22Rv1 (cell line): ENCODE data around the gene SCNN1B.

Experiments used
- H3K27ac ChIP-seq: fragments of 450-650 bp; 2 replicates; pipeline ENCODE4 v1.5.1; 2017
- ZFX ChIP-seq: fragments of 450-650 bp; IDR thresholded peaks from 2 replicates; pipeline ENCODE4 v1.6.1; 2017; ENCODE audit warnings: antibody characterized with exemption, borderline replicate concordance
- TF ChIP-seq, protein P1 (sequence below): fragments of 450-650 bp; IDR thresholded peaks from 2 replicates; pipeline ENCODE4 v1.5.1; 2017; ENCODE audit warnings: mild to moderate bottlenecking

The SCNN1B gene

DNA sequence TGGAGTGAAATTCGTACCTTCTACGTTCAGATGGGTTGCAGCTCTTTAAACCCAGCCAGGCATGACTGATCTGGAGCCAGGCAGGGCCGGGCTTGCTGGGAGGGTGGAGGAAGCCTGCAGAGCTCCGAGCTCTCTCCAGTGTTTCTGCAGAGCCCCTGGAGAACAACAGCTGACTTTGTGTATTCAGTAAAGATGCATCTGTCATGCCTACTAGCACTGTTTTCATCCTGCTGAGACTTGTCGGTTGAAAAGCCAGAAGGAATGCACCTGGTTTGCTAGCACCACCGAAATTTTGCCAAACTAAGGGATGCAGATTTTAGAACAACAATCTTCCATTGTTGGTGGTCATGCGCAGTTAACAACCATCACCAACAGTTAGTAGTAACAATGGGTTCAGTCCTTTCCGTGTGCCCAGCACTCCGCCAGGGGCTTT is 22.4 kb upstream of the SCNN1B start:
- TF ChIP-seq, protein P1, sequence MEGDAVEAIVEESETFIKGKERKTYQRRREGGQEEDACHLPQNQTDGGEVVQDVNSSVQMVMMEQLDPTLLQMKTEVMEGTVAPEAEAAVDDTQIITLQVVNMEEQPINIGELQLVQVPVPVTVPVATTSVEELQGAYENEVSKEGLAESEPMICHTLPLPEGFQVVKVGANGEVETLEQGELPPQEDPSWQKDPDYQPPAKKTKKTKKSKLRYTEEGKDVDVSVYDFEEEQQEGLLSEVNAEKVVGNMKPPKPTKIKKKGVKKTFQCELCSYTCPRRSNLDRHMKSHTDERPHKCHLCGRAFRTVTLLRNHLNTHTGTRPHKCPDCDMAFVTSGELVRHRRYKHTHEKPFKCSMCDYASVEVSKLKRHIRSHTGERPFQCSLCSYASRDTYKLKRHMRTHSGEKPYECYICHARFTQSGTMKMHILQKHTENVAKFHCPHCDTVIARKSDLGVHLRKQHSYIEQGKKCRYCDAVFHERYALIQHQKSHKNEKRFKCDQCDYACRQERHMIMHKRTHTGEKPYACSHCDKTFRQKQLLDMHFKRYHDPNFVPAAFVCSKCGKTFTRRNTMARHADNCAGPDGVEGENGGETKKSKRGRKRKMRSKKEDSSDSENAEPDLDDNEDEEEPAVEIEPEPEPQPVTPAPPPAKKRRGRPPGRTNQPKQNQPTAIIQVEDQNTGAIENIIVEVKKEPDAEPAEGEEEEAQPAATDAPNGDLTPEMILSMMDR = no peak
- no peak for TF ChIP-seq ZFX
- no peak overlapping the region for H3K27ac ChIP-seq

DNA sequence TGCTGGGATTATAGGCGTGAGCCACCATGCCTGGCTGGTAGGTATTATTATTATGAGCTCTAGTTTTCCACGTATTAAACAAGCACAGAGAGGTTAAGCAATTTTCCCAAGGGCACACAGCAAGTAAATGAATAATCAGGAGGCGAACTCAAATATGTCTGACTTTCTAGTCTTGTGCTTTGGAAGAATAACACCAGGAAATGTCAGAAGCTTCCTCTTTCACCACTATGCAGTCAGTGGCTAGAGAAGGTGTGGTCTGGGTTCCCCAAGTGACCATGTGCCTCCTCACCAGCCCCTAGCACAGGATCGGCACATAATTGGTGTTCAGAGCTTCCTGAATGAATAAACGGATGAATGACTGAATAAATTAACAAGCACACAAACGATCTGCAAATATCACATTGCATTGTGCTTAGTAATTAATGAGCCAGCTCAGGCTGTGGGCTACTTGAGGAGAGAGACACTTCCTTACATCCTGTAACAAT is 21.6 kb upstream of the SCNN1B start:
- TF ChIP-seq ZFX = no peak
- TF ChIP-seq, protein P1 = no peak
- no peak overlapping the region for H3K27ac ChIP-seq

DNA sequence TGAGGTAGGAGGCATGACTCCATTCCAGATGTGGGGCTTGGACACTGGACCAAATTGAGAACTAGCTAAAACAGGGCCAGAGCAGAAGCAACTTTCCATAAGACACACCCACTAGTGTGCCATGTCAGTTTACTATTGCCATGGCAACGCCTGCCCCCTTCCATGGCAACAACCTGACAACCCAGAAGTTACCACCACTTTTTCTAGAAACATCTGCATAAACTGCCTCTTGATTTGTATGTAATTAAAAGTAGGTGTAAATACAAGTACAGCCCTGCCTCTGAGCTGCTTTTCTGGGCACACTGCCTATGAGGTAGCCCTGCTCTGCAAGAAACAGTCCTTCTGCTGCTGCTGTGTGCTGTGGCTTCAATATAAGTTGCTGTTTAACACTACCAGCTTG is 19.5 kb upstream of the SCNN1B start:
- no peak overlapping the region for H3K27ac ChIP-seq
- TF ChIP-seq, protein P1 = no peak
- no peak for TF ChIP-seq ZFX

- TF ChIP-seq, protein P1 = no peak
- no peak for TF ChIP-seq ZFX
Measured at GRCh38 chr16:23283571-23283970, 18.5 kb upstream of the SCNN1B start.

DNA sequence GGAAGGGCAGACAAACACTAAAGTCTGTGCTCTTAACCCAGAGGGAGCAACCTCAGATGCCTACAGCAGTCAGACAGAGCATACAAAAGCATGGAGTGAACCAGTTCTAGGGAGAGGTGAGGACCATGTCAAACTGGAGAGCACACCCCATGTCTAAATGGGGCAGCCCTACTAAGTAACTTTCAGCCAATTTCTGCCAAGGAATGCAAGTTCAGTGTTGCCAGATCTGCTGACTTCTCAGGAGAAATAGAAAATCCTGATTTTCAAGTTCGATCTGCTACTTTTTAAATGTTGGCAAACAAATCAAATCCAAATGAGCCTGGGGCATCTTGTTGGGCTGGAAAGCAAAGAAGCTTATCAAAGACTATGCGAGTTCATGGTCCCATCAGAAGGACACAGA is 17.5 kb upstream of the SCNN1B start:
- TF ChIP-seq, protein P1 = no peak
- no peak for TF ChIP-seq ZFX

More at GRCh38 chr16:23283571-23283970, 18.5 kb upstream of the SCNN1B start:
- no peak overlapping the region for H3K27ac ChIP-seq

GRCh38 chr16:23286131-23286532 is 16.0 kb upstream of the SCNN1B start:
- TF ChIP-seq ZFX = no peak
- TF ChIP-seq, protein P1 = no peak
- no peak overlapping the region for H3K27ac ChIP-seq

More for the DNA sequence above, 17.5 kb upstream of the SCNN1B start:
- no peak overlapping the region for H3K27ac ChIP-seq

GRCh38 chr16:23288209-23288608 is 13.9 kb upstream of the SCNN1B start:
- no peak overlapping the region for H3K27ac ChIP-seq

More at GRCh38 chr16:23288209-23288608, 13.9 kb upstream of the SCNN1B start:
- TF ChIP-seq, protein P1 = no peak
- TF ChIP-seq ZFX = no peak
